Measurements from ENCODE around the gene CDC6.

DNA sequence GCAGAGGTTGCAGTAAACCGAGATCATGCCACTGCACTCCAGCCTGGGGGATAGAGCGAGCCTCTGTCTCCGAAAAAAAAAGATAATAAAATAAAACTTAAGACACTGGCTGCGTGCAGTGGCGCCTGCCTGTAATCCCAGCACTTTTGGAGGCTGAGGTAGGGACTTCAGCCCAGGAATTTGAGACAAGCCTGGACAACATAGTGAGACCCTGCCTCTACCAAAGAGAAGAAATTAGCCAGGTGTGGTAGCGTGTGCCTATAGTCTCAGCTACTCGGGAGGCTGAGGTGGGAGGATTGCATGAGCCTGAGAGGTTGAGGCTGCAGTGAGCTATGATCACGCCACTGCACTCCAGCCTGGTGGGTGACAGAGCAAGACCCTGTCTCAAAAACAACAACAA is 47.9 kb downstream of the CDC6 start:
- TF ChIP-seq POLR2AphosphoS5 (IDR thresholded peaks at IDR 0.05; ENCODE audit: low read depth, low read length), result no peak
- TF ChIP-seq, protein P1, sequence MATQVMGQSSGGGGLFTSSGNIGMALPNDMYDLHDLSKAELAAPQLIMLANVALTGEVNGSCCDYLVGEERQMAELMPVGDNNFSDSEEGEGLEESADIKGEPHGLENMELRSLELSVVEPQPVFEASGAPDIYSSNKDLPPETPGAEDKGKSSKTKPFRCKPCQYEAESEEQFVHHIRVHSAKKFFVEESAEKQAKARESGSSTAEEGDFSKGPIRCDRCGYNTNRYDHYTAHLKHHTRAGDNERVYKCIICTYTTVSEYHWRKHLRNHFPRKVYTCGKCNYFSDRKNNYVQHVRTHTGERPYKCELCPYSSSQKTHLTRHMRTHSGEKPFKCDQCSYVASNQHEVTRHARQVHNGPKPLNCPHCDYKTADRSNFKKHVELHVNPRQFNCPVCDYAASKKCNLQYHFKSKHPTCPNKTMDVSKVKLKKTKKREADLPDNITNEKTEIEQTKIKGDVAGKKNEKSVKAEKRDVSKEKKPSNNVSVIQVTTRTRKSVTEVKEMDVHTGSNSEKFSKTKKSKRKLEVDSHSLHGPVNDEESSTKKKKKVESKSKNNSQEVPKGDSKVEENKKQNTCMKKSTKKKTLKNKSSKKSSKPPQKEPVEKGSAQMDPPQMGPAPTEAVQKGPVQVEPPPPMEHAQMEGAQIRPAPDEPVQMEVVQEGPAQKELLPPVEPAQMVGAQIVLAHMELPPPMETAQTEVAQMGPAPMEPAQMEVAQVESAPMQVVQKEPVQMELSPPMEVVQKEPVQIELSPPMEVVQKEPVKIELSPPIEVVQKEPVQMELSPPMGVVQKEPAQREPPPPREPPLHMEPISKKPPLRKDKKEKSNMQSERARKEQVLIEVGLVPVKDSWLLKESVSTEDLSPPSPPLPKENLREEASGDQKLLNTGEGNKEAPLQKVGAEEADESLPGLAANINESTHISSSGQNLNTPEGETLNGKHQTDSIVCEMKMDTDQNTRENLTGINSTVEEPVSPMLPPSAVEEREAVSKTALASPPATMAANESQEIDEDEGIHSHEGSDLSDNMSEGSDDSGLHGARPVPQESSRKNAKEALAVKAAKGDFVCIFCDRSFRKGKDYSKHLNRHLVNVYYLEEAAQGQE (IDR thresholded peaks at IDR 0.05; ENCODE audit: insufficient read depth in 1 of 2, low read depth in 2 of 2, low read length in 2 of 2), result no peak

All from PFSK-1 (cell line).